ENCODE measurements around the gene CAMTA1.

DNA sequence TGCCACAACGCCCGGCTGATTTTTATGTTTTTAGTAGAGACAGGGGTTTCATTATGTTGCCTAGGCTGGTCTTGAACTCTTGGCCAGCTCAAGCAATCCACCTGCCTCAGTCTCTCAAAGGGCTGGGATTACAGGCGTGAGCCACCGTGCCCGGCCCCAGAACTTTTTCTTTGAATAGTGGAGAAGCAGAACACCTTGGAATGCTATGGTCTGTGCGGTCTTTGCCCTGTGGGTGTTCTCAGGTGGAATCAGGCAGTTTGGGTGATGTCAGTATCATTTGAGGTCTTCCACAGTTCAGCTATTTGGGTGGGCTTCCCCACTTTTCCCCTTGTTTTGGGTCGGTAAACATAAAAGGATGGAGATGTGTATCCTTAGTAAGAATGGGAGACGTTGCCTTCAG lies 17.6 kb downstream of the CAMTA1 start:
- no peak for TF ChIP-seq POLR2A (IDR thresholded peaks at IDR 0.05)
- TF ChIP-seq, protein P1, sequence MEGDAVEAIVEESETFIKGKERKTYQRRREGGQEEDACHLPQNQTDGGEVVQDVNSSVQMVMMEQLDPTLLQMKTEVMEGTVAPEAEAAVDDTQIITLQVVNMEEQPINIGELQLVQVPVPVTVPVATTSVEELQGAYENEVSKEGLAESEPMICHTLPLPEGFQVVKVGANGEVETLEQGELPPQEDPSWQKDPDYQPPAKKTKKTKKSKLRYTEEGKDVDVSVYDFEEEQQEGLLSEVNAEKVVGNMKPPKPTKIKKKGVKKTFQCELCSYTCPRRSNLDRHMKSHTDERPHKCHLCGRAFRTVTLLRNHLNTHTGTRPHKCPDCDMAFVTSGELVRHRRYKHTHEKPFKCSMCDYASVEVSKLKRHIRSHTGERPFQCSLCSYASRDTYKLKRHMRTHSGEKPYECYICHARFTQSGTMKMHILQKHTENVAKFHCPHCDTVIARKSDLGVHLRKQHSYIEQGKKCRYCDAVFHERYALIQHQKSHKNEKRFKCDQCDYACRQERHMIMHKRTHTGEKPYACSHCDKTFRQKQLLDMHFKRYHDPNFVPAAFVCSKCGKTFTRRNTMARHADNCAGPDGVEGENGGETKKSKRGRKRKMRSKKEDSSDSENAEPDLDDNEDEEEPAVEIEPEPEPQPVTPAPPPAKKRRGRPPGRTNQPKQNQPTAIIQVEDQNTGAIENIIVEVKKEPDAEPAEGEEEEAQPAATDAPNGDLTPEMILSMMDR (IDR thresholded peaks at IDR 0.05): no peak
- no peak for TF ChIP-seq EP300 (IDR thresholded peaks at IDR 0.05)
